ENCODE data around the gene CYTH3.
A peak's percentile ranks its signal among the peaks of the same experiment; 100 is the strongest.
"Not testable (repeated sequence)": the region's sequence is repeated elsewhere in the genome, so short reads cannot be mapped to it uniquely, and the experiment has no call there.

Gene CYTH3

GRCh38 chr7:6227294-6227846, 45.1 kb downstream of the CYTH3 start:
- DNase-seq, result no peak

GRCh38 chr7:6226194-6226799, 46.1 kb downstream of the CYTH3 start:
- no peak for DNase-seq

GRCh38 chr7:6223411-6223810, 49.0 kb downstream of the CYTH3 start:
- DNase-seq, result not testable (repeated sequence)

- DNase-seq, result not testable (repeated sequence)
Observed at GRCh38 chr7:6223010-6223409, 49.4 kb downstream of the CYTH3 start.

GRCh38 chr7:6221340-6222319, 50.8 kb downstream of the CYTH3 start:
- peak; percentile 19 for DNase-seq

GRCh38 chr7:6218329-6218728, 54.1 kb downstream of the CYTH3 start:
- no peak for DNase-seq

GRCh38 chr7:6212008-6212407, 60.4 kb downstream of the CYTH3 start:
- no peak for DNase-seq

GRCh38 chr7:6210621-6211372, 61.6 kb downstream of the CYTH3 start:
- no peak for DNase-seq

GRCh38 chr7:6209340-6209739, 63.1 kb downstream of the CYTH3 start:
- no peak for DNase-seq

GRCh38 chr7:6208573-6209328, 63.7 kb downstream of the CYTH3 start:
- DNase-seq, result no peak

GRCh38 chr7:6205971-6206660, 66.3 kb downstream of the CYTH3 start:
- DNase-seq, result no peak

- no peak for DNase-seq
Observed at GRCh38 chr7:6203381-6203780, 69.0 kb downstream of the CYTH3 start.

GRCh38 chr7:6202117-6202516, 70.3 kb downstream of the CYTH3 start:
- no peak for DNase-seq

GRCh38 chr7:6200971-6201370, 71.5 kb downstream of the CYTH3 start:
- no peak for DNase-seq

- no peak for DNase-seq
Observed at GRCh38 chr7:6198689-6199595, 73.5 kb downstream of the CYTH3 start.

- no peak for DNase-seq
Observed at GRCh38 chr7:6197801-6198551, 74.4 kb downstream of the CYTH3 start.

- no peak for DNase-seq
Observed at GRCh38 chr7:6193709-6194108, 78.7 kb downstream of the CYTH3 start.

GRCh38 chr7:6190563-6190962, 81.9 kb downstream of the CYTH3 start:
- DNase-seq, result not testable (repeated sequence)

- no peak for DNase-seq
Observed at GRCh38 chr7:6188389-6188788, 84.0 kb downstream of the CYTH3 start.

- no peak for DNase-seq
Observed at GRCh38 chr7:6186577-6186976, 85.8 kb downstream of the CYTH3 start.
